Lung microvascular endothelial cell (primary cell): ENCODE measurements around the gene CDKN2A. TPM values are rescaled to one million over a fixed set of nuclear protein-coding genes. Genes with fewer than 3 reads are reported as not detected.
A peak's percentile ranks its signal among the peaks of the same experiment; 100 is the strongest.

Experiments
- DNase-seq, 2 donors: peaks; one replicate each; pipeline versions ENCODE4 v3.0.0 to v3.0.0-alpha.2; 2010; ENCODE audit warnings: low read depth in 2 of 2
- total RNA-seq: library from RNA; depleted of rRNA; stranded (reverse); fragments of >200 nt; gene quantifications from 2 replicates; pipeline ENCODE4 v1.2.1, GENCODE V29; 2014

CDKN2A gene
- total RNA-seq, 1 donor from 2014 or later = 0.60 TPM

DNA sequence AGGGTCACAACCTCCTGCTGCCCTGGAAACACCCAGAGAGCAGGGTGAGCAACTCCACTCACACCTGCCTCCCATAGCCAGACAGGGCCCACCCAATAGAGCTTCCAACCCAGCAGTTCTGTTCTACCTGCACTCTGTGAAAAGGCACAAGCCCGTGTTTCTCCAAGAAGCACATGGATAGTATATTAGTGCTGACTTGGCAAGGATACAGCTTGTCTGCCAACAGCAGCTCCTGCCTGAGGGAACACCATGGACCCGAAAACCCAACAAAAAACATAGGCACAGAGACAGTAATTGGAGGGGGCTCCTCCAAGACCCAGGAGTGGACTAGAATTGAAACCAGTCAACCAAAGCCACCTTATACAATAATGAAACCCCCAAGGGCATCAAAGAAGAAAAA is 48.6 kb downstream of the CDKN2A start:
- no peak for DNase-seq

- no peak for DNase-seq
Observed at GRCh38 chr9:21943464-21943863, 50.7 kb downstream of the CDKN2A start.

DNA sequence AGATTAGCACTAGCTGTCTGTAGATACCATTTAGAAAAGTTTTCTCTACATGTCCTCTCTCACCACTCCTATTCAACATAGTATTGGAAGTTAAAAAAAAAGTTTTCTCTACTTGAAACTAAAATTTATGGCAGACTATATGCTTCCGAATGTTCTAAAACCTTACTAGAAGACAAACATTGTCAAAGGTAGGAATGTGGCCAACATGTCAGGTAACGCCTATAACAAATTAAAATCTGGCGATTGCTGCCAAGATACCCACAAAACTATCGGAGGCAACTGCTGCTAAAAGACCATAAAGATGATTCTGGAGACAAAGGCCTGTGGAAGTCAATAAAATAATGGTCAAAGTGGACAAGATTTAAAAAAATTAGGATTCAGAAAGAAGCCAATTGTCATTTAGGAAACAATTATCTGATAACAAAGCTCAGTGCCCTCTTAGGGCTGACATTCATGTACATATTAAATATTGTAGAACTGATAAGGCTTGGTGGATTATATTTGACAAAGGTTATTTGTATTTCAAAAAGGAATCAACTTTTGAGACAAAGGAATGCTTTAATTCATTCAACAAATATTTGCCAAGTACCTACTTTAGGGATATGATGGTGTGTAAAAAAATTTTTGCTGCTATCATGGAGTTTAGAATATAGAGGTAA is 52.7 kb downstream of the CDKN2A start:
- DNase-seq = no peak

DNA sequence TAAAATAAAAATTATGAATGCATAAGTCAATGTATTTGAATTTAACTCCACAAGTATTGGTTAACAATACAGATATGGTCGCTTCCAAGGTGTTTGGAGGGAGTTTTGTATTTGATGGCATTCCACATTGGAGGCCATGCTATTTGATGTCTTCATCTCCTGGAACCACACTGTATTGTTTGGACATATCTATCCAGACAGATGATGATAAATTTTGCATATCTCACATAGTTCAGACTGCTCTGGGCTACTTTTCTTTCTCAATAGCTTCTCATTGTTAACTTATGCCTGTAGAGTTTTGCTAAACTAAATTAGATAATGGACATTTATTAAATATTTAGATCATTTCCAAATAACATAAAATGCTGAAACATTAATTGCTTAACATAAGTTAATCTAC is 58.0 kb downstream of the CDKN2A start:
- no peak for DNase-seq

GRCh38 chr9:21935631-21936030 is 58.6 kb downstream of the CDKN2A start:
- DNase-seq = no peak

GRCh38 chr9:21933865-21934264 is 60.3 kb downstream of the CDKN2A start:
- DNase-seq = peak in 1 of 2 donors; percentile 8

DNA sequence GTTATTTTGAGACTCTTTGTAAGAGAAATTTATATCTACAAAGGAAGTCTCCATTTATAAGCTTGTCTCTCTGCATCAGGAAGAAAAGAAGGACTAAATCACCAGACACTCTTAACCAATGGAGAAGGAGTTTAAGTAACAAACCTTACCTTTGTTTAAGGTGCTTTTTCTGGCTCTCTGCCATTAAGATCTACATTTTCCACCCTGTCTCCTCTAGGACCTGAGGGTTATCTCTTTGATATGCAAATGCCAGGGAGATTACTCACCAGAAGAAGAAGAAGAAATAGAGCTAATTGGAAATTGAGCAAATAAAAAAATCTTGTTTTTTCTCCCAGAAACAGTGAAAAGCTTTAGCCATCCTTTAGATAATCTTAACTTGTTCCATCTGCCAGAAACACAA is 60.9 kb downstream of the CDKN2A start:
- DNase-seq = no peak

- peak in 1 of 2 donors; percentile 12 for DNase-seq
Observed at GRCh38 chr9:21931428-21931827, 62.8 kb downstream of the CDKN2A start.

- DNase-seq = no peak
Observed at GRCh38 chr9:21927752-21928151, 66.4 kb downstream of the CDKN2A start.

DNA sequence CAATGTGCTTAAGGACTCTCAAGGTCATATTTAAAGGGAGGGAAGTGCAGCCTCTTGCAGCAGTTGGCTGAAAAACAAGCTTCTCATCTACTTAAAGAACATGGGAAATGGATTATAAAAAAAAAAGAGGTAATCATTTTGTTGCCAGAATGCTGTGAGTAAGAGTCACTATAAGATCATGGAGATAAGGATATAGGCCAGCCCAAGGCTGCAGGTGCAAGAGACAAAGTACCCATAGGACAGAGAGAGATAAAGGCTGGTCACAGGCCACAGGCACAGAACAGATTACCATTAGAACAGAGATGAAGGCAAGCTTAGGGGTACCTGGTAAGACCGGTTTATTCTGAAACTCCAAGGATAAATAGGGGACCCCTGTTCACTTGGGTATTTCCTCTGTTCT is 70.5 kb downstream of the CDKN2A start:
- DNase-seq = no peak

- DNase-seq = peak; percentile 83 to 93
Observed at GRCh38 chr9:21919377-21920362, 74.5 kb downstream of the CDKN2A start.

Other genes starting within 250 kb of the CDKN2A start
- 11.1 and 13.3 TPM in 2 replicates for gene MTAP, start 191.8 kb downstream of the CDKN2A start, total RNA-seq
- gene CDKN2B-AS1, start 399 bp upstream of the CDKN2A start, total RNA-seq = 0.60 and 1.5 TPM in 2 replicates
- 1.4 and 4.4 TPM in 2 replicates for gene CDKN2B, start 14.9 kb upstream of the CDKN2A start, total RNA-seq